ENCODE data around the gene PDE6C. TPM values are rescaled to one million over a fixed set of nuclear protein-coding genes. Genes with fewer than 3 reads are reported as not detected.
A peak's percentile ranks its signal among the peaks of the same experiment; 100 is the strongest.
"Not testable (repeated sequence)": the region's sequence is repeated elsewhere in the genome, so short reads cannot be mapped to it uniquely, and the experiment has no call there.

The PDE6C gene
- total and polyA plus RNA-seq, 12 donors, result not detected

GRCh38 chr10:93687737-93688136 lies 75.4 kb downstream of the PDE6C start:
- Histone ChIP-seq H3K9me3 (replicated peaks in 1 of 3) (no peaks in the 10 kb centered on the region), H3K27me3 (no peaks in the 10 kb centered on the region), H3K4me1 (replicated peaks in 1 of 2) (no peaks in the 10 kb centered on the region), H3K4me3 (no peak overlapping the region), H3K36me3 (replicated peaks in 1 of 2) (peaks cover 0 to 26% of the 10 kb centered on the region in 2 donors), H3K27ac (no peak overlapping the region)
- TF ChIP-seq CTCF (IDR thresholded peaks at IDR 0.05) (no peak), POLR2A (IDR thresholded peaks at IDR 0.05) (no peak)
- intact Hi-C loops (cut with DNase I), result no loop called here
- DNase-seq, result no peak

GRCh38 chr10:93695740-93696139 lies 83.4 kb downstream of the PDE6C start:
- WGBS, 4 donors, result 70 to 80% (median 79%) methylated on average over 2 of the region's 2 CpGs
- H3K27me3 ChIP-seq, result no peaks in the 10 kb centered on the region
- H3K36me3 ChIP-seq (replicated peaks in 1 of 2), result peaks cover 0 to 71% of the 10 kb centered on the region in 2 donors
- peaks cover 0 to 4% (median 0%) of the 10 kb centered on the region in 3 donors for H3K9me3 ChIP-seq (replicated peaks in 1 of 3)
- H3K4me3 ChIP-seq, result no peak overlapping the region
- no peak for DNase-seq
- peaks cover 0 to 6% of the 10 kb centered on the region in 2 donors for H3K4me1 ChIP-seq (replicated peaks in 1 of 2)
- intact Hi-C loops (cut with DNase I), result no loop called here
- TF ChIP-seq CTCF (IDR thresholded peaks at IDR 0.05) (no peak), POLR2A (IDR thresholded peaks at IDR 0.05) (no peak)
- H3K27ac ChIP-seq, result no peak overlapping the region

- WGBS, 4 donors, result 98 to 100% (median 100%) methylated on average over 2 of the region's 2 CpGs
- DNase-seq; H3K4me3 ChIP-seq; H3K9me3 ChIP-seq (replicated peaks in 1 of 3); intact Hi-C loops (cut with DNase I); H3K27ac ChIP-seq; H3K27me3 ChIP-seq: not testable (repeated sequence)
- peaks cover 0 to 62% of the 10 kb centered on the region in 2 donors for H3K36me3 ChIP-seq (replicated peaks in 1 of 2)
- peaks cover 3 to 15% of the 10 kb centered on the region in 2 donors for H3K4me1 ChIP-seq (replicated peaks in 1 of 2)
Measured at GRCh38 chr10:93696582-93696981, 84.2 kb downstream of the PDE6C start.

- intact Hi-C loops (cut with DNase I), result no loop called here
- WGBS, 4 donors, result 89 to 91% (median 91%) methylated on average over 2 of the region's 2 CpGs
- DNase-seq, result no peak
- H3K4me3 ChIP-seq, result no peak overlapping the region
- H3K27ac ChIP-seq, result no peak overlapping the region
- peaks cover 0 to 56% of the 10 kb centered on the region in 2 donors for H3K36me3 ChIP-seq (replicated peaks in 1 of 2)
- H3K27me3 ChIP-seq, result no peaks in the 10 kb centered on the region
- peaks cover 5 to 17% of the 10 kb centered on the region in 2 donors for H3K4me1 ChIP-seq (replicated peaks in 1 of 2)
- peaks cover 0 to 4% (median 0%) of the 10 kb centered on the region in 3 donors for H3K9me3 ChIP-seq (replicated peaks in 1 of 3)
- peak in 1 of 6 experiments; percentile 11 for TF ChIP-seq CTCF (IDR thresholded peaks at IDR 0.05)
- no peak for TF ChIP-seq POLR2A (IDR thresholded peaks at IDR 0.05)
Measured at GRCh38 chr10:93697207-93697606, 84.9 kb downstream of the PDE6C start.

DNA sequence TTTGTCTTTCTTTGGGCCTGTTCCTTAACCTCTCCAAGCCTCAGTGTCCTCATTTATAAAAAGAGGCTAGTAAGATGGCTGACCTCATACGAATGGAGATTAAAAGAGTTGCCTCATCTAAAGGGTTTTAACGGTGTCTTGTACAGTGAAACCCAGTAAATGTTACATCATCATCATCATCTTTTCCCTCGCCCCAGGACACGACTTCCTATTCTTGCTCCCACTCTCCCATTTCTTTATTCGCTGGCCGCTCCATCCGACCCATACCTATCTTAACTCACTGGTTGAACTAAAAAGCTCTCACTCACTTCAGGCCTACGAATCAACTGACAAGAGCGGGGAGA lies 89.5 kb downstream of the PDE6C start:
- Histone ChIP-seq H3K4me3 (peak overlapping the region in 3 of 4 donors; percentile 54 to 89 (median 75)), H3K27ac (peak overlapping the region; percentile 22 to 89 (median 79)), H3K27me3 (no peaks in the 10 kb centered on the region), H3K4me1 (replicated peaks in 1 of 2) (peaks cover 5 to 20% of the 10 kb centered on the region in 2 donors), H3K36me3 (replicated peaks in 1 of 2) (peaks cover 0 to 27% of the 10 kb centered on the region in 2 donors), H3K9me3 (replicated peaks in 1 of 3) (peaks cover 0 to 4% (median 0%) of the 10 kb centered on the region in 3 donors)
- intact Hi-C loops (cut with DNase I), result no loop called here
- DNase-seq, result peak in 5 of 7 donors; percentile 13 to 60 (median 18)
- WGBS, 4 donors, result 0 to 1% (median 1%) methylated on average over 9 of the region's 9 CpGs
- no peak for TF ChIP-seq POLR2A (IDR thresholded peaks at IDR 0.05)
- TF ChIP-seq CTCF (IDR thresholded peaks at IDR 0.05), result no peak

Data from adrenal gland (tissue), 12 donors.